H1 (cell line): ENCODE results near the gene COL25A1. TPM values are rescaled to one million over a fixed set of nuclear protein-coding genes. Genes with fewer than 3 reads are reported as not detected.

ENCODE experiments used
- CHD2 ChIP-seq: IDR thresholded peaks from 2 replicates; pipeline ENCODE4 v1.6.1; 2012; ENCODE audit warnings: low read length, improper control_type of control experiment
- CTBP2 ChIP-seq: IDR thresholded peaks from 2 replicates; pipeline ENCODE4 v1.7.0; 2011; ENCODE audit warnings: borderline replicate concordance, mild to moderate bottlenecking, moderate library complexity, mixed read lengths, low read length; ENCODE audit not compliant: insufficient read depth, insufficient read length
- FOSL1 ChIP-seq: IDR thresholded peaks from 2 replicates; pipeline ENCODE4 v1.6.1; 2011; ENCODE audit warnings: mild to moderate bottlenecking, low read depth, low read length, moderate library complexity; ENCODE audit not compliant: insufficient read depth
- NANOG ChIP-seq: IDR thresholded peaks from 2 replicates; pipeline ENCODE4 v1.6.1; 2011; ENCODE audit warnings: low read length, low read depth, mild to moderate bottlenecking, inconsistent platforms; ENCODE audit not compliant: insufficient read depth, poor library complexity, severe bottlenecking
- RBBP5 ChIP-seq: IDR thresholded peaks from 2 replicates; pipeline ENCODE4 v1.7.1; 2012; ENCODE audit warnings: low read depth, mild to moderate bottlenecking, inconsistent platforms, low read length, moderate library complexity, borderline replicate concordance
- RNF2 ChIP-seq: fragments of 200-900, 300-1000 bp; sonication (generic); IDR thresholded peaks from 2 replicates; pipeline ENCODE4 v1.7.1; 2016; ENCODE audit warnings: borderline replicate concordance, low read depth, mild to moderate bottlenecking, antibody characterized with exemption, low read length; ENCODE audit not compliant: poor library complexity, severe bottlenecking; ENCODE audit errors: missing control alignments
- SAP30 ChIP-seq: fragments of 300-600 bp; sonication (generic); IDR thresholded peaks from 2 replicates; pipeline ENCODE4 v1.7.1; 2012; ENCODE audit warnings: low read length, moderate library complexity, mild to moderate bottlenecking, inconsistent platforms; ENCODE audit not compliant: insufficient read depth, insufficient replicate concordance
- polyA plus RNA-seq, 7 experiments: library from polyadenylated mRNA; depleted of rRNA in 3 of 7; stranded (reverse) in 5 of 7; unstranded in 2 of 7; fragments of >200 nt in 5 of 7; fragments of 200-250 nt in 2 of 7; gene quantifications; 1 replicate in 5 of 7; 2 replicates in 1 of 7; 4 replicates in 1 of 7; pipeline versions ENCODE4 v1.2.1 to v1.2.3, GENCODE V29; 2011 to 2013; ENCODE audit warnings: missing spikeins in 2 of 7, mixed read lengths in 2 of 7
- total RNA-seq: library from RNA; stranded (reverse); fragmentation: NEBNext Ultra II Directional; extraction: Animal tissue kit (Norgen Biotek cat#: 25700); gene quantifications from 2 replicates; pipeline ENCODE4 v1.2.1, GENCODE V29; 2021
- TF ChIP-seq, protein P1 (sequence below): fragments of 300-600 bp; sonication (generic); IDR thresholded peaks from 2 replicates; pipeline ENCODE4 v1.7.1; 2012; ENCODE audit warnings: low read length, moderate library complexity, mild to moderate bottlenecking, inconsistent platforms; ENCODE audit not compliant: insufficient replicate concordance
- TF ChIP-seq, protein P2 (sequence below): IDR thresholded peaks from 2 replicates; pipeline ENCODE4 v1.6.1; 2011; ENCODE audit warnings: low read length, improper control_type of control experiment

COL25A1 gene
- total and polyA plus RNA-seq, 2 of the 8 experiments (the other 6 are each of a cell fraction or from before 2014, with no cell fraction given): 1.1 to 8.3 TPM

DNA sequence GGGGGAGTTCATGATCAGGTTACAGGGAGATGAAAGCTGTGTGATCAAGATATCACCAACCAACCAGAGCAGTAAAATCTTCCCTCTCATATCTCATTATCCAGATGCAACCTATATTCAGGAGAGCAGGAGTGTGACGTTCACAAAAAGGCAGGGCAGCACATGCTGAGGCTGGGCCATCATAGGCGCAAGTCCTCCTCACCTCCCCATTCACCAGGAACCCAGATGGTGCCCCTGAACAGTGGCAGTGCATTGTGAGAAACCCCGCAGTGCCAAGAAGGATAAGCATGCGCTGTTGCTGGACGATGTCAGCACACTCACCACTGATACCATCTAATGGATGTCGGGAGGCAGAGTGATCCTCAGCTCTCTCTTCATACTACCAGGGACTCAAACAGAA, 170.9 kb downstream of the COL25A1 start (continued):
- TF ChIP-seq, protein P1, sequence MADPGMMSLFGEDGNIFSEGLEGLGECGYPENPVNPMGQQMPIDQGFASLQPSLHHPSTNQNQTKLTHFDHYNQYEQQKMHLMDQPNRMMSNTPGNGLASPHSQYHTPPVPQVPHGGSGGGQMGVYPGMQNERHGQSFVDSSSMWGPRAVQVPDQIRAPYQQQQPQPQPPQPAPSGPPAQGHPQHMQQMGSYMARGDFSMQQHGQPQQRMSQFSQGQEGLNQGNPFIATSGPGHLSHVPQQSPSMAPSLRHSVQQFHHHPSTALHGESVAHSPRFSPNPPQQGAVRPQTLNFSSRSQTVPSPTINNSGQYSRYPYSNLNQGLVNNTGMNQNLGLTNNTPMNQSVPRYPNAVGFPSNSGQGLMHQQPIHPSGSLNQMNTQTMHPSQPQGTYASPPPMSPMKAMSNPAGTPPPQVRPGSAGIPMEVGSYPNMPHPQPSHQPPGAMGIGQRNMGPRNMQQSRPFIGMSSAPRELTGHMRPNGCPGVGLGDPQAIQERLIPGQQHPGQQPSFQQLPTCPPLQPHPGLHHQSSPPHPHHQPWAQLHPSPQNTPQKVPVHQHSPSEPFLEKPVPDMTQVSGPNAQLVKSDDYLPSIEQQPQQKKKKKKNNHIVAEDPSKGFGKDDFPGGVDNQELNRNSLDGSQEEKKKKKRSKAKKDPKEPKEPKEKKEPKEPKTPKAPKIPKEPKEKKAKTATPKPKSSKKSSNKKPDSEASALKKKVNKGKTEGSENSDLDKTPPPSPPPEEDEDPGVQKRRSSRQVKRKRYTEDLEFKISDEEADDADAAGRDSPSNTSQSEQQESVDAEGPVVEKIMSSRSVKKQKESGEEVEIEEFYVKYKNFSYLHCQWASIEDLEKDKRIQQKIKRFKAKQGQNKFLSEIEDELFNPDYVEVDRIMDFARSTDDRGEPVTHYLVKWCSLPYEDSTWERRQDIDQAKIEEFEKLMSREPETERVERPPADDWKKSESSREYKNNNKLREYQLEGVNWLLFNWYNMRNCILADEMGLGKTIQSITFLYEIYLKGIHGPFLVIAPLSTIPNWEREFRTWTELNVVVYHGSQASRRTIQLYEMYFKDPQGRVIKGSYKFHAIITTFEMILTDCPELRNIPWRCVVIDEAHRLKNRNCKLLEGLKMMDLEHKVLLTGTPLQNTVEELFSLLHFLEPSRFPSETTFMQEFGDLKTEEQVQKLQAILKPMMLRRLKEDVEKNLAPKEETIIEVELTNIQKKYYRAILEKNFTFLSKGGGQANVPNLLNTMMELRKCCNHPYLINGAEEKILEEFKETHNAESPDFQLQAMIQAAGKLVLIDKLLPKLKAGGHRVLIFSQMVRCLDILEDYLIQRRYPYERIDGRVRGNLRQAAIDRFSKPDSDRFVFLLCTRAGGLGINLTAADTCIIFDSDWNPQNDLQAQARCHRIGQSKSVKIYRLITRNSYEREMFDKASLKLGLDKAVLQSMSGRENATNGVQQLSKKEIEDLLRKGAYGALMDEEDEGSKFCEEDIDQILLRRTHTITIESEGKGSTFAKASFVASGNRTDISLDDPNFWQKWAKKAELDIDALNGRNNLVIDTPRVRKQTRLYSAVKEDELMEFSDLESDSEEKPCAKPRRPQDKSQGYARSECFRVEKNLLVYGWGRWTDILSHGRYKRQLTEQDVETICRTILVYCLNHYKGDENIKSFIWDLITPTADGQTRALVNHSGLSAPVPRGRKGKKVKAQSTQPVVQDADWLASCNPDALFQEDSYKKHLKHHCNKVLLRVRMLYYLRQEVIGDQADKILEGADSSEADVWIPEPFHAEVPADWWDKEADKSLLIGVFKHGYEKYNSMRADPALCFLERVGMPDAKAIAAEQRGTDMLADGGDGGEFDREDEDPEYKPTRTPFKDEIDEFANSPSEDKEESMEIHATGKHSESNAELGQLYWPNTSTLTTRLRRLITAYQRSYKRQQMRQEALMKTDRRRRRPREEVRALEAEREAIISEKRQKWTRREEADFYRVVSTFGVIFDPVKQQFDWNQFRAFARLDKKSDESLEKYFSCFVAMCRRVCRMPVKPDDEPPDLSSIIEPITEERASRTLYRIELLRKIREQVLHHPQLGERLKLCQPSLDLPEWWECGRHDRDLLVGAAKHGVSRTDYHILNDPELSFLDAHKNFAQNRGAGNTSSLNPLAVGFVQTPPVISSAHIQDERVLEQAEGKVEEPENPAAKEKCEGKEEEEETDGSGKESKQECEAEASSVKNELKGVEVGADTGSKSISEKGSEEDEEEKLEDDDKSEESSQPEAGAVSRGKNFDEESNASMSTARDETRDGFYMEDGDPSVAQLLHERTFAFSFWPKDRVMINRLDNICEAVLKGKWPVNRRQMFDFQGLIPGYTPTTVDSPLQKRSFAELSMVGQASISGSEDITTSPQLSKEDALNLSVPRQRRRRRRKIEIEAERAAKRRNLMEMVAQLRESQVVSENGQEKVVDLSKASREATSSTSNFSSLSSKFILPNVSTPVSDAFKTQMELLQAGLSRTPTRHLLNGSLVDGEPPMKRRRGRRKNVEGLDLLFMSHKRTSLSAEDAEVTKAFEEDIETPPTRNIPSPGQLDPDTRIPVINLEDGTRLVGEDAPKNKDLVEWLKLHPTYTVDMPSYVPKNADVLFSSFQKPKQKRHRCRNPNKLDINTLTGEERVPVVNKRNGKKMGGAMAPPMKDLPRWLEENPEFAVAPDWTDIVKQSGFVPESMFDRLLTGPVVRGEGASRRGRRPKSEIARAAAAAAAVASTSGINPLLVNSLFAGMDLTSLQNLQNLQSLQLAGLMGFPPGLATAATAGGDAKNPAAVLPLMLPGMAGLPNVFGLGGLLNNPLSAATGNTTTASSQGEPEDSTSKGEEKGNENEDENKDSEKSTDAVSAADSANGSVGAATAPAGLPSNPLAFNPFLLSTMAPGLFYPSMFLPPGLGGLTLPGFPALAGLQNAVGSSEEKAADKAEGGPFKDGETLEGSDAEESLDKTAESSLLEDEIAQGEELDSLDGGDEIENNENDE: no peak
- TF ChIP-seq RBBP5 (no peak), CTBP2 (no peak), FOSL1 (no peak), RNF2 (no peak), NANOG (no peak), SAP30 (no peak), CHD2 (no peak)
- TF ChIP-seq, protein P2, sequence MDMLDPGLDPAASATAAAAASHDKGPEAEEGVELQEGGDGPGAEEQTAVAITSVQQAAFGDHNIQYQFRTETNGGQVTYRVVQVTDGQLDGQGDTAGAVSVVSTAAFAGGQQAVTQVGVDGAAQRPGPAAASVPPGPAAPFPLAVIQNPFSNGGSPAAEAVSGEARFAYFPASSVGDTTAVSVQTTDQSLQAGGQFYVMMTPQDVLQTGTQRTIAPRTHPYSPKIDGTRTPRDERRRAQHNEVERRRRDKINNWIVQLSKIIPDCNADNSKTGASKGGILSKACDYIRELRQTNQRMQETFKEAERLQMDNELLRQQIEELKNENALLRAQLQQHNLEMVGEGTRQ: no peak
- TF ChIP-seq, all 59 proteins: peak for 0
